Neutrophil (primary cell): ENCODE results near the gene ADSS2.

Source experiments
- H3K27ac ChIP-seq: fragments of 200-600 bp; sonication (generic); 2 replicates; pipeline ENCODE4 v1.5.1; 2016; ENCODE audit warnings: mild to moderate bottlenecking, moderate library complexity
- H3K27me3 ChIP-seq: fragments of 200-600 bp; sonication (generic); 2 replicates; pipeline ENCODE4 v1.6.0; 2016; ENCODE audit warnings: mild to moderate bottlenecking
- H3K36me3 ChIP-seq: fragments of 200-600 bp; sonication (generic); 2 replicates; pipeline ENCODE4 v1.5.1; 2017
- H3K4me1 ChIP-seq, 2 experiments: fragments of 200-600 bp in 1 of 2; sonication (generic) in 1 of 2; 1 replicate in 1 of 2; 2 replicates in 1 of 2; pipeline versions ENCODE4 v1.5.1 to v1.6.1; 2013 to 2016; ENCODE audit warnings: low read depth in 1 of 2, low read length in 1 of 2, mild to moderate bottlenecking in 1 of 2, moderate library complexity in 1 of 2; ENCODE audit not compliant: control insufficient read depth in 1 of 2, insufficient read depth in 1 of 2
- H3K4me3 ChIP-seq, 2 experiments: fragments of 200-600 bp in 1 of 2; sonication (generic) in 1 of 2; 1 replicate in 1 of 2; 2 replicates in 1 of 2; pipeline ENCODE4 v1.5.1; 2013 to 2016; ENCODE audit warnings: low read depth in 1 of 2, low read length in 1 of 2, mild to moderate bottlenecking in 1 of 2, moderate library complexity in 1 of 2
- H3K9me3 ChIP-seq: fragments of 200-600 bp; sonication (generic); 2 replicates; pipeline ENCODE4 v1.5.1; 2016
- TF ChIP-seq, protein P1 (sequence below): fragments of 200-600 bp; sonication (generic); IDR thresholded peaks from 2 replicates; pipeline ENCODE4 v1.5.1; 2016; ENCODE audit warnings: antibody characterized with exemption

ADSS2 gene

DNA sequence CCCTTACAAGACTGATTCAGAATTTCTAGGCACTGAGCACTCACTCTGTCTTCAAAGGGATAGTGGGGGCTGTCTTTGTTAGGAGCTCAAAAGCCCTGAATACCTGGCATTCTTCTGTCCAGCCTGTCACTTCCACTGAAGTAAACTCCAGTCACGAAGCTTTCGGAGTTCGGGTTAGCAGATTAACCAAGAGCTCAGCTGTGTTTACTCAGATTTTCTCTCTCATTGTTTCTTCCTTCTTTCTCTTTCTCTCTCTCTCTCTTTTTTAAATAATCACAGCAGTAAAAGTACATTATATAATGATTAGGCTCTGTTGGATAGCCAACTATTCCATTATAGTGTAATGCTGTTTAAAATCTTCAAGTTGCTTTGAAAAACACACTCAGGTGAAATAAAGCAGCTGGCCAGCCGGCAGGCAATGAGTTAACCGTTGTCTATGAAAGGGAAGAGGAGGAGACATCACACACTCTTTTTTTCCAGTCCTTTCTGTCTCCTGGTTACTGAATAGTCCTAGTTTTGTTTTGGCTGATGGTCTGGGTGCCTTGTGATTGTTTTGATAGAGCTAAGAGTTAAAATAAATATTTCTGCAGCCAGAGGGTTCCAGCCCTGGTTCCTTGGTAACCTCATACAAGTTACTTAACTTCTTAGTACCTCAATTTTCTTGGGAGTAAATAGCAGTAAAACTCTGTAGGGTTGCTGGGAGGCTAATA lies 89.8 kb downstream of the ADSS2 start:
- Histone ChIP-seq H3K27ac (no peak overlapping the region), H3K9me3 (no peaks in the 10 kb centered on the region), H3K27me3 (no peaks in the 10 kb centered on the region), H3K4me1 (peaks cover 11 to 16% of the 10 kb centered on the region in 2 experiments), H3K4me3 (no peak overlapping the region), H3K36me3 (no peaks in the 10 kb centered on the region)
- TF ChIP-seq, protein P1, sequence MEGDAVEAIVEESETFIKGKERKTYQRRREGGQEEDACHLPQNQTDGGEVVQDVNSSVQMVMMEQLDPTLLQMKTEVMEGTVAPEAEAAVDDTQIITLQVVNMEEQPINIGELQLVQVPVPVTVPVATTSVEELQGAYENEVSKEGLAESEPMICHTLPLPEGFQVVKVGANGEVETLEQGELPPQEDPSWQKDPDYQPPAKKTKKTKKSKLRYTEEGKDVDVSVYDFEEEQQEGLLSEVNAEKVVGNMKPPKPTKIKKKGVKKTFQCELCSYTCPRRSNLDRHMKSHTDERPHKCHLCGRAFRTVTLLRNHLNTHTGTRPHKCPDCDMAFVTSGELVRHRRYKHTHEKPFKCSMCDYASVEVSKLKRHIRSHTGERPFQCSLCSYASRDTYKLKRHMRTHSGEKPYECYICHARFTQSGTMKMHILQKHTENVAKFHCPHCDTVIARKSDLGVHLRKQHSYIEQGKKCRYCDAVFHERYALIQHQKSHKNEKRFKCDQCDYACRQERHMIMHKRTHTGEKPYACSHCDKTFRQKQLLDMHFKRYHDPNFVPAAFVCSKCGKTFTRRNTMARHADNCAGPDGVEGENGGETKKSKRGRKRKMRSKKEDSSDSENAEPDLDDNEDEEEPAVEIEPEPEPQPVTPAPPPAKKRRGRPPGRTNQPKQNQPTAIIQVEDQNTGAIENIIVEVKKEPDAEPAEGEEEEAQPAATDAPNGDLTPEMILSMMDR = no peak
